GM21528 (cell line): ENCODE data around the gene INMT.
"Not testable (repeated sequence)": the region's sequence is repeated elsewhere in the genome, so short reads cannot be mapped to it uniquely, and the experiment has no call there.

Experiments used
- ATAC-seq: cut with Tn5 transposase; IDR thresholded peaks from one replicate; pipeline ENCODE4 v1.9.1; 2021; ENCODE audit warnings: mild to moderate bottlenecking, moderate library complexity; ENCODE audit not compliant: unreplicated experiment, low FRiP score

Gene INMT

GRCh38 chr7:30751696-30752273 lies at the start of gene INMT:
TSS of gene INMT (plus strand) at chr7:30752135. CDS start at chr7:30752151, 16 bp downstream.
- no peak for ATAC-seq

DNA sequence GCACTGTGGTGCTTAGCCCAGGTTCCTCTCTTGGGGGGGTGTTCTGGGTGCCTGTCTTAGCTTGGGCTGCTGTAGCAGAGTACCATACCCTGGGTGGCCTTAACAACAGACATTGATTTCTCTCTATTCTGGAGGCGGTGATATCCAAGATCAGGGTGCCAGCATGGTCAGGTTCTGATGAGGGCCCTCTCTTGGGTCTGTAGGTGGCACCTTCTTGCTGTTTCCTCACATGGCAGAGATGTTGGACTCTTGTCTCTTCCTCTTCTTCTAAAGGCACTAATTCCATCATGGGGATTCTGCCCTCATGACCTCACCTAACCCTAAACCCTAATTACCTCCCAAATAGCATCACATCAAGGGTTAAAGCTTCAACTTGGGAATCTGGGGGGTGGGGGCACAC lies 49.7 kb upstream of the INMT start:
- ATAC-seq, result no peak

GRCh38 chr7:30703756-30704155 lies 48.2 kb upstream of the INMT start:
- no peak for ATAC-seq

DNA sequence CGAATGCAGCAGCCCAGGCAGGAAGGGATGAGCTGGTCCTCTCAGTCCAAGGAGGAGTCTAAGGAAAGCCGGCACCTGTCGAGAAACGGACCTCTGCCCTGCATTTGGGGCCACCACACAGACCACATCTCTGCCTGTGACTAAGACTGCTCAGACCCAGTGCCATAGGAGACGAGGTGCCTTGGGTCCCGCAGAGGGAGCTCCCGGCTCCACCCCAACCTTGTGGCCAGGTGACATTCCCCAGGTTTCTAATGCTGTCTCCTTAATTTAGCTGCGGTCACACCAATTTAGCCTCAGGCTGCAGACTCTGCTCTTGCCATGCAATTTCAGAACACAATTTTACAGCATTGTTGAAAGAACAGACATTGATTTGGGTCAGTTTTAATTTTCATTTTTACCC lies 46.9 kb upstream of the INMT start:
- no peak for ATAC-seq

- no peak for ATAC-seq
Observed at GRCh38 chr7:30705596-30705995, 46.3 kb upstream of the INMT start.

- no peak for ATAC-seq
Observed at GRCh38 chr7:30706316-30706715, 45.6 kb upstream of the INMT start.

- no peak for ATAC-seq
Observed at GRCh38 chr7:30706908-30707307, 45.0 kb upstream of the INMT start.

- ATAC-seq, result no peak
Observed at GRCh38 chr7:30707391-30708357, 44.3 kb upstream of the INMT start.

- no peak for ATAC-seq
Observed at GRCh38 chr7:30708412-30708811, 43.5 kb upstream of the INMT start.

DNA sequence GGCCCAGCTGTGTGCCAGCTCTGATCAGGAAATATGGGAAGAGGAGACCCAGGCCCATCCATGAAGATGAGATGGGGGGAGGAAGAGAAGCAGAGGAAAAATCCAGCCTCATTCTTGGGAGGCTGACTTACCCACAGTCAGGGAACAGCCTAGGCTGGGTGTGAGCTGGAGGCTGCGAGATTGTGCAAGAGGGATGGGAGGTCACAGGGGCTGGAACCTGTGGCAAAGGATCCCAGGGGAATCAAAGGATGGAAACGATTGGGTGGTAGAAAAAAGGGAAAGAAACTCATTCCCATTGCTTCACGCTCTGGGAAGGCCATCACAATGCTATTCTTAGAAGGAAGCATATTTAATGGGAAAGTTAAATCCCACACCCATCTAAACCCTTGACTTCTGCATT lies 43.0 kb upstream of the INMT start:
- no peak for ATAC-seq

GRCh38 chr7:30709549-30709948 lies 42.4 kb upstream of the INMT start:
- ATAC-seq, result no peak

DNA sequence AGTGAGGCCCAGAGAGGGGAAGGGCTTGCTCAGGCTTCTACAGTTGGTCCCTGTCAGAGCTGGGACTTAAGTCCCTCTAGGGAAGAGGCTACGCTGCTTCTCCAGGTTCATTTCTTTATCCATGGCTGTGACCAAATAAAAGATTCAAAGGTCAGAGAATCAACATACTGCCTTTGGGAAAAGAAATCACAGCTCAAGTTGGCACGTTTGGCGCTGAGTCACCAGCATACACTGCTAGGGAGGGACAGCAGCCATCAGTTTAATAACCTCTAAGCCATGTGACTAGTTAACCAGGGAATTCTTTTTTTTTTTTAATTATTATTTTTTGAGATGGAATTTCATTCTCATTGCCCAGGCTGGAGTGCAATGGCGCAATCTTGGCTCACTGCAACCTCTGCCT lies 41.3 kb upstream of the INMT start:
- ATAC-seq, result no peak

DNA sequence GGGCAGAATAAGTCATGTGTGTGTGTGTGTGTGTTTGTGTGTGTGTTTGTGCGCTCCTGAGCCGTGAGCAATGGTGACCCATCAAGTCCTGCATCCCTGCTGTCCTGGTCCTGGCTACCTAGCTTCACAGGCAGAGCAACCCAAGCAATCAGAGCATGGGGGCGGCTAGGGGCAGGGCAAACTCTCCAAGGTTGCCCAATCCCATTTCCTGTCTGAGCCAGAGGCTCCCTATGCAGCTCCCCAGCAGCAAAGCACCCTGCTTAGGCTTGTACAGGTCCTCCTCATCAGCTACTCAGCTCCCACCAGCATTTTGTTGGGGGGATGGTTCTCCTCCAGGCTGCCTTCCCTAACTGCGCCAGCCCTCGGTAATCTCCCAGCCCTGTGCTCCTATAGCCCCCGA lies 38.5 kb upstream of the INMT start:
- no peak for ATAC-seq

GRCh38 chr7:30714129-30714528 lies 37.8 kb upstream of the INMT start:
- ATAC-seq, result no peak

GRCh38 chr7:30717181-30717580 lies 34.8 kb upstream of the INMT start:
- no peak for ATAC-seq

- ATAC-seq, result not testable (repeated sequence)
Observed at GRCh38 chr7:30719434-30719833, 32.5 kb upstream of the INMT start.

DNA sequence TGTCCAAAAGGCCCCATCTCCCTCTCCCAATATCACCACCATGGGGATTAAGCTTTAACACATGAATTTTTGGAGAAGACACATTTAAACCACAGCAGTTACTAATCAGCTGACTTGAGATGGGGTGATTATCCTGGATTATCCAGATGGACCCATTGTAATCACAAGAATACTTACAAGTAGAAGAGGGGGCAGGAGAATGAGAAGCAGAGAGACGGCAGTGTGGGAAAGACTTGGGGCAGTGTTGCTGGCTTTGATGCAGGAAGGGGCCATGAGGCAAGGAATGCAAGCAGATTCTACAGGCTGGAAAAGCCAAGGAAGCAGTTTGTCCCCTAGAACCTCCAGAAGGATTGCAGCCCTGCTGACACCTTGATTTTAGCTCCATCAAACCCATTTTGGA lies 30.7 kb upstream of the INMT start:
- no peak for ATAC-seq

DNA sequence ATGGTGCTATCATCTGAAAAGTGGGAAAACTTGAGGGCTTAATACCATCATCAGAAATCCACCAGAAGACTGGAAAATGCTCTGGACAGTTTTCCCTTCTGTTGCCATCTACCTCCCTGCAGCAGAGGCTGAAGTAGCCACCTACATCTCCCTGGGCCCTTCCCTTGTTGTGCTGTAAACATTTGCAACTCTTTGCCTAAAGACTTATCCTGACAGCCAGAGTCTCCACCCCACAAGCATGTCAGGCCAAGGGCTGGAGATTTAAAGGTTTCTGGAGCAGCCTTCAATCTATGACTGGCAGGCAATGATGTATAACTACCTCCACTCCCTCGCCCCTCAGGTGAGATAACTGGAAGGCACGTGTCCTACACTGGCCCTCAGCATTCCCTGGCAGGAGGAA lies 29.7 kb upstream of the INMT start:
- no peak for ATAC-seq

DNA sequence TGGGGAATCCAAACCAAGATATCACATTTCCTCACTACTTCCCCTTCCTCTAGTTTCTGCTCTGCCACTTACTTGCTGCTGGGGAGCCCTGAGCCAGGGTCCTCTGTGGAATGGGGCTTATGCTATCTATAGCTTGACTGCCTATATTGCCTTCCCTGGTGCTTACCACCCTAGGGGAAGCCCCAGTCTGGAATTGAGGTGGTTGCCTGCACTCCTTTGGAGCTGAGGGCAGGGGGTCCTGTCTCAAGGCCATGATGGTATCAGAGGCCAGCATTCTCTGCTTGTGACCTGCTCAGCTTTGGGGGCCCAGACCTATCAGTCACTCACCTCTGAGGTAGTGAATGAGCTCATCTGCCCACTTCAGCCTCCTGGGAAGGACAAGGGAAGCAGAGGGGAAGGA lies 29.3 kb upstream of the INMT start:
- no peak for ATAC-seq

- no peak for ATAC-seq
Observed at GRCh38 chr7:30723776-30724175, 28.2 kb upstream of the INMT start.

DNA sequence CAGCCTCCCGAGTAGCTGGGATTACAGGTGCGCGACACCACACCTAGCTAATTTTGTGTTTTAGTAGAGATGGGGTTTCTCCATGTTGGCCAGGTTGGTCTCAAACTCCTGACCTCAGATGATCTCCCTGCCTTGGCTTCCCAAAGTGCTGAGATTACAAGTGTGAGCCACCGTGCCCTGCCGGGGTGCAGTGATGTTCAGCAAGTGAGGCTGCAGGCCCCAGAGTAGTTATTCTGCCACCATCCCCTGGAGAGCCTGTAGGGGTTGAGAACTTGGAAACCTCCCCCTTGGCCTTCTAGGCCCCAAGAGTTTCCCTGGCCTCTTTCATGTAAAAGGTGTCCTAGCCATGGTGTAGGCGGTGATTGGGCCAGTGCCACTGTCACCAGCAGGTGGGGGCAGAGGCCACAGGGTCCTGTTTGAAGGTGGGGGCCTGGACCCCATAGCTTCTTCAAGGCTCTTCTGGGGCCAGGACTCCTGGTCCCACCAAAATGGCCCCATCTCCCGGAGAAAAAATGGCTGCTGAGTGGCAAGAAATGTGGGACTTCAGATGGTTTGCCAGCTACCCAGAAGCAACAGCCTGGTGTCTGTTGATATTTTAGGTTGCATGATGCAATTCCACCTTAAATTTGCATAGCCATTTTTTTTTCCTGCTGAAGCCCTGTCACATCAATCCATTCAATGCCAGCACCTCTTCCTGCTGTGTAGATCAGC lies 25.5 kb upstream of the INMT start:
- ATAC-seq, result no peak
